GM19468 (cell line): ENCODE data around the gene MICOS13.

Experiments used
- ATAC-seq: cut with Tn5 transposase; IDR thresholded peaks from one replicate; pipeline ENCODE4 v1.9.1; 2021; ENCODE audit warnings: mild to moderate bottlenecking, moderate library complexity, moderate number of reproducible peaks; ENCODE audit not compliant: unreplicated experiment; ENCODE audit errors: extremely low read depth

The MICOS13 gene

DNA sequence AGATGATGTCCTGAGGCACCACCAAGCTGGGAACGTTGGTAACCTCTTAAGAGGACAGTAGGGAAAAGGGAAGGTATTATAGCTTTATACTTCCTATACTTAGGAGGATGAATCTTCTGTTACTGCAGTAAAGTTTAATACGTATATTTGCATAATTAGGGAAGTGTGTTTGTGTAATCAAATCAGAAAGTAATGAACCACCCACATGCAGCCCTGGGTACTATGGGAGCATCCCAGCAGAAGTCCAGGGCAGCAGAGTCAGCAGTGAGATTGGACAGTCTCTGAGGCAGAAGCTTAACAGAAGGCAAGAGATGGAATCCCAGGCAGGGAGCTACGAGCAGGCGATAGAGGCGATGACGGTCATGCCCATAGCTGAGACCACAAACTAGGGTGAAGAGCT is 44.9 kb downstream of the MICOS13 start:
- ATAC-seq = no peak

GRCh38 chr19:5632657-5633056 is 47.7 kb downstream of the MICOS13 start:
- ATAC-seq = no peak

- ATAC-seq = no peak
Observed at GRCh38 chr19:5632241-5632612, 48.1 kb downstream of the MICOS13 start.

DNA sequence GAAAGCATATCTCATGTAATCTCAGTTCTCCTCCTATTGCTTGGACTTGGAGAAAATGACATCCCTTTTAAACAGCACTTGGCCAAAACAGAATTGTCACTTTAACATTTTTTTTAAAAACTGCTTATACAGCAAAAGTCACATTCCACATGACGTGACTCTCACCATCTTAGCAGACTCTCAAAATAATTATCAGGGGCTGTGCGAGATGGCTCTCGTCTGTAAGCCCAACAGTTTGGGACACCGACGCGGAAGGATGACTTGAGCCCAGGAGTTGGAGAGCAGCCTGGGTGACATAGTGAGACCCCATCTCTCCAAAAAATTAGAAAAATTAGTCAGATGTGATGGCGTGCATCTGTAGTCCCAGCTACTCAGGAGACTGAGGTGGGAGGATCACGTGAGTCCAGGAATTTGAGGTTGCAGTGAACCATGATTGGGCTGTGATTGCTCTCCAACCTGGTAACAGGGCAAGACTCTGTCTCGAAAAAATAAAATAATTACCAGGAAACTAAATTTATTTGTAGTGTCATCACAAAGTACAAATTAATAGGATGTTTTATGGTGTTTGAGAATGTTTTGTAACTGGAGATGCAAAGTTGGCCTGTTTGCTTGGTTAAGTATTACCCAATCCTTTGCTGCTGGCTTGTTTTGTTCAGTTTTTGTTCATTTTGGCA is 48.6 kb downstream of the MICOS13 start:
- no peak for ATAC-seq

DNA sequence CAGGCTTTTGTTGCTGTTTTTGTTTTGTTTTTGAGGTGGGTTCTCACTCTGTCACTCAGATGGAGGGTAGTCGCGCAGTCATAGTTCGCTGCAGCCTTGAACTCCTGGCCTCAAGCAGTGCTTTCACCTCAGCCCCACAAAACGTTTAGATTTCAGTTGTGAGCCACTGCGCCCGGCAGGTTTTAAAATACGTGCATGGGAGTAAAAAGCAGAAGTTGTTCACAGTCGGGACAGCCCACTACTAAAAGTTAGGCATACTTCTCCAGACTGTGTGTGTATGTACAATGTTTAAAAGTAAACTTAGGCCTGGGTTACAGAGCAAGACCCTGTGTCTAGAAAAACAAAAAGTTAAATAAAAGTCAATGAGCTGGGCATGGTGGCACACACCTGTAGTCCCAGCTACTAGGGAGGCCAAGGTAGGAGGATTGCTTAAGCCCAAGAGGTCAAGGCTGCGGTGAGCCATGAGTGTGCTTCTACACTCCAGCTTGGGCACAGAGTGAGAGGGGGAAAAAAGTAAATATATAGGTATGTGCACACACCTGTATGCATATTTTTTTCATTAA is 51.3 kb downstream of the MICOS13 start:
- ATAC-seq = no peak

DNA sequence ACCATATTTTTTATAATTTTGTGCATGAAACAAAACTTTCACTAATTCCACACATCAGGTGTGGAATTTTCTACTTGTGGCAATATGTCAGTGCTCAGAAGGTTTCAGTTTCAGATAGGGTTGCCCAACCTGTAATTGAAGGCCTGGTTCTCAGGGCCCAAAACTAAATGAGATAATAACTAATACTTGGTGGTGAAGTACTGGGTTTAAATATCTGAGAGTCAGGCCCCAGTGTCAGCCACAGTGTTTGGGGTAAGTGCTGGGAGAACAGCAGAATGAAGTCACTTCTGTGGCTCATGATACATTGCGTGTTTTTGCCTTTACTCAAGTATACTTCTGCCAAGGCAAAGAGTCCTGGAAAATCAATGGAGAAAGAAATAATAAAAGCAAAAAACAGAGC is 51.9 kb downstream of the MICOS13 start:
- ATAC-seq = no peak
